Cardiac muscle cell (in vitro differentiated cells and primary cell): Measurements from ENCODE around the gene ERG. TPM values are rescaled to one million over a fixed set of nuclear protein-coding genes. Genes with fewer than 3 reads are reported as not detected.
A peak's percentile ranks its signal among the peaks of the same experiment; 100 is the strongest.

Source experiments
- DNase-seq, 2 donors: peaks; one replicate each; pipeline versions ENCODE4 v3.0.0 to v3.0.0-alpha.2; 2010 to 2017; ENCODE audit warnings: low read depth in 1 of 2, low spot score in 1 of 2
- H3K27ac ChIP-seq: fragments of 200-600 bp; sonication (generic); 2 replicates; pipeline ENCODE4 v1.5.1; 2016
- H3K27me3 ChIP-seq: fragments of 200-600 bp; sonication (generic); 2 replicates; pipeline ENCODE4 v1.6.0; 2016; ENCODE audit warnings: control low read depth
- H3K36me3 ChIP-seq: fragments of 200-600 bp; sonication (generic); 2 replicates; pipeline ENCODE4 v1.5.1; 2016; ENCODE audit warnings: control low read depth
- H3K4me1 ChIP-seq: fragments of 200-600 bp; sonication (generic); 2 replicates; pipeline ENCODE4 v1.8.1; 2017; ENCODE audit warnings: low read depth, mild to moderate bottlenecking, mixed run types
- H3K4me3 ChIP-seq: fragments of 200-600 bp; sonication (generic); 2 replicates; pipeline ENCODE4 v1.5.1; 2016; ENCODE audit warnings: mild to moderate bottlenecking
- H3K9me3 ChIP-seq: fragments of 200-600 bp; sonication (generic); 2 replicates; pipeline ENCODE4 v1.5.1; 2017; ENCODE audit warnings: low read depth, mild to moderate bottlenecking, control low read depth
- CTCF ChIP-seq: IDR thresholded peaks from 2 replicates; pipeline ENCODE4 v1.5.1; 2012; ENCODE audit warnings: low read depth, mild to moderate bottlenecking, low read length
- polyA plus RNA-seq: library from polyadenylated mRNA; unstranded; fragments of >200 nt; fragmentation: Nextera tagmentation; extraction: Ambion mirVana; gene quantifications from 2 replicates; pipeline ENCODE4 v1.2.1, GENCODE V29; 2016
- total RNA-seq: library from RNA; depleted of rRNA; stranded (reverse); fragments of >200 nt; gene quantifications from 2 replicates; pipeline ENCODE4 v1.2.3, GENCODE V29; 2016

The ERG gene
- total and polyA plus RNA-seq, 2 experiments from 2014 or later: 1.5 TPM; not detected in 1

GRCh38 chr21:38349977-38350376 is 148.3 kb downstream of the ERG start:
- no peaks in the 10 kb centered on the region for H3K4me1 ChIP-seq
- no peak for TF ChIP-seq CTCF
- H3K9me3 ChIP-seq: no peaks in the 10 kb centered on the region
- no peaks in the 10 kb centered on the region for H3K27me3 ChIP-seq
- H3K27ac ChIP-seq: no peak overlapping the region
- DNase-seq: no peak
- no peaks in the 10 kb centered on the region for H3K36me3 ChIP-seq
- no peak overlapping the region for H3K4me3 ChIP-seq

GRCh38 chr21:38349111-38349746 is 149.0 kb downstream of the ERG start:
- Histone ChIP-seq H3K27ac (no peak overlapping the region), H3K27me3 (no peaks in the 10 kb centered on the region)

GRCh38 chr21:38346286-38346685 is 152.0 kb downstream of the ERG start:
- TF ChIP-seq CTCF: no peak
- no peaks in the 10 kb centered on the region for H3K36me3 ChIP-seq
- no peaks in the 10 kb centered on the region for H3K4me1 ChIP-seq
- H3K9me3 ChIP-seq: no peaks in the 10 kb centered on the region
- no peak overlapping the region for H3K27ac ChIP-seq
- H3K4me3 ChIP-seq: no peak overlapping the region
- DNase-seq: no peak
- no peaks in the 10 kb centered on the region for H3K27me3 ChIP-seq

More at GRCh38 chr21:38349111-38349746, 149.0 kb downstream of the ERG start:
- TF ChIP-seq CTCF: no peak
- Histone ChIP-seq H3K4me3 (no peak overlapping the region), H3K4me1 (no peaks in the 10 kb centered on the region), H3K36me3 (no peaks in the 10 kb centered on the region), H3K9me3 (no peaks in the 10 kb centered on the region)
- peak in 1 of 2 donors; percentile 24 for DNase-seq

- peak in 1 of 2 donors; percentile 11 for DNase-seq
- Histone ChIP-seq H3K4me3 (no peak overlapping the region), H3K36me3 (no peaks in the 10 kb centered on the region), H3K4me1 (no peaks in the 10 kb centered on the region), H3K9me3 (no peaks in the 10 kb centered on the region), H3K27ac (no peak overlapping the region), H3K27me3 (no peaks in the 10 kb centered on the region)
- TF ChIP-seq CTCF: no peak
Measured at GRCh38 chr21:38343691-38344090, 154.6 kb downstream of the ERG start.

- no peak for TF ChIP-seq CTCF
Measured at GRCh38 chr21:38342739-38343138, 155.5 kb downstream of the ERG start.

More at GRCh38 chr21:38342739-38343138, 155.5 kb downstream of the ERG start:
- Histone ChIP-seq H3K36me3 (no peaks in the 10 kb centered on the region), H3K4me1 (no peaks in the 10 kb centered on the region), H3K27me3 (no peaks in the 10 kb centered on the region), H3K27ac (no peak overlapping the region), H3K9me3 (no peaks in the 10 kb centered on the region), H3K4me3 (no peak overlapping the region)
- peak in 1 of 2 donors; percentile 50 for DNase-seq
